Upper lobe of left lung (tissue), 6 donors: ENCODE measurements around the gene FADS2. TPM values are rescaled to one million over a fixed set of nuclear protein-coding genes. Genes with fewer than 3 reads are reported as not detected.

Experiments used
- ATAC-seq, 2 donors: fragments of 200-7000 bp; cut with Tn5 transposase; one replicate each; pipeline ENCODE4 v1.9.1; 2022; ENCODE audit warnings: mild to moderate bottlenecking in 2 of 2, moderate library complexity in 2 of 2; ENCODE audit not compliant: low FRiP score in 2 of 2
- DNase-seq, 2 donors: peaks; one replicate each; pipeline ENCODE4 v3.0.0-alpha.2; 2019 to 2020
- H3K27ac ChIP-seq, 4 donors: fragments of 200-600 bp; sonication (generic); one replicate each; pipeline ENCODE4 v1.5.1; 2016 to 2019
- H3K27me3 ChIP-seq, 4 donors: fragments of 200-600 bp; sonication (generic); one replicate each; pipeline ENCODE4 v1.5.1; 2017 to 2019
- H3K36me3 ChIP-seq, 4 donors: fragments of 200-600 bp; sonication (generic); one replicate each; pipeline ENCODE4 v1.5.1; 2016 to 2019
- H3K4me1 ChIP-seq, 4 donors: fragments of 200-600 bp; sonication (generic); one replicate each; pipeline ENCODE4 v1.5.1; 2018 to 2019
- H3K4me3 ChIP-seq, 4 donors: fragments of 200-600 bp; sonication (generic); one replicate each; pipeline ENCODE4 v1.5.1; 2017 to 2019; ENCODE audit warnings: mild to moderate bottlenecking in 2 of 4, moderate library complexity in 1 of 4
- H3K9me3 ChIP-seq, 4 donors: fragments of 200-600 bp; sonication (generic); one replicate each; pipeline ENCODE4 v1.5.1; 2018 to 2019
- CTCF ChIP-seq, 6 experiments: fragments of 450-650 bp in 4 of 6; fragments of 200-600 bp in 2 of 6; sonication (generic) in 2 of 6; IDR thresholded peaks; one replicate each; pipeline ENCODE4 v1.5.1; 2016 to 2019; ENCODE audit warnings: antibody characterized with exemption in 6 of 6
- EP300 ChIP-seq, 4 donors: sonication (generic); formaldehyde crosslinking; IDR thresholded peaks; one replicate each; pipeline ENCODE4 v1.5.1; 2017; ENCODE audit warnings: antibody characterized with exemption in 4 of 4, control low read depth in 2 of 4
- POLR2A ChIP-seq, 4 donors: fragments of 450-650 bp; IDR thresholded peaks; one replicate each; pipeline ENCODE4 v1.5.1; 2016 to 2017; ENCODE audit warnings: antibody characterized with exemption in 4 of 4, mild to moderate bottlenecking in 2 of 4
- POLR2AphosphoS5 ChIP-seq, 2 donors: sonication (generic); formaldehyde crosslinking; IDR thresholded peaks; one replicate each; pipeline ENCODE4 v1.5.1; 2017; ENCODE audit warnings: antibody characterized with exemption in 2 of 2
- WGBS, 2 donors: methylation state at CpG; one replicate each; pipeline ENCODE4 v1.1.5; 2017 to 2018; 5-methylcytosine and 5-hydroxymethylcytosine counted together
- total RNA-seq, 6 donors: library from RNA; depleted of rRNA in 4 of 6; stranded (reverse); fragments of >200 nt in 4 of 6; gene quantifications; one replicate each; pipeline versions ENCODE4 v1.1.0 to v1.2.1, GENCODE V29; 2016 to 2021
- donor health status: DM: no; HTN: no; CAD: no; lungs with moderate emphysema.
- donor health status: DM: no; HTN: yes; CAD: no; lungs with severe emphysema.

The FADS2 gene
- total RNA-seq, 6 donors from 2014 or later, result 13.5 to 92.5 (median 50.7) TPM

- H3K4me3 ChIP-seq, result no peak overlapping the region
These were observed 82.4 kb downstream of the FADS2 start for GRCh38 chr11:61910187-61911127.

GRCh38 chr11:61911128-61911700 is 83.1 kb downstream of the FADS2 start:
- H3K4me1 ChIP-seq, result peaks cover 4 to 6% (median 5%) of the 10 kb centered on the region in 4 donors
- H3K27me3 ChIP-seq, result no peaks in the 10 kb centered on the region
- WGBS, 2 donors, result 77 to 80% methylated on average over 4 to 7 of the region's 7 CpGs
- ATAC-seq (no peak), DNase-seq (no peak)
- no peaks in the 10 kb centered on the region for H3K9me3 ChIP-seq
- peaks cover 0 to 10% (median 2%) of the 10 kb centered on the region in 4 donors for H3K36me3 ChIP-seq
- H3K27ac ChIP-seq, result no peak overlapping the region
- TF ChIP-seq POLR2A (IDR thresholded peaks at IDR 0.05) (no peak), EP300 (IDR thresholded peaks at IDR 0.05) (no peak), CTCF (IDR thresholded peaks at IDR 0.05) (no peak), POLR2AphosphoS5 (IDR thresholded peaks at IDR 0.05) (no peak)
- no peak overlapping the region for H3K4me3 ChIP-seq

More at GRCh38 chr11:61910187-61911127, 82.4 kb downstream of the FADS2 start:
- Histone ChIP-seq H3K27ac (no peak overlapping the region), H3K27me3 (no peaks in the 10 kb centered on the region), H3K4me1 (peaks cover 4 to 6% (median 5%) of the 10 kb centered on the region in 4 donors), H3K9me3 (no peaks in the 10 kb centered on the region), H3K36me3 (peaks cover 0 to 15% (median 3%) of the 10 kb centered on the region in 4 donors)
- TF ChIP-seq POLR2AphosphoS5 (IDR thresholded peaks at IDR 0.05), result no peak
- TF ChIP-seq POLR2A (IDR thresholded peaks at IDR 0.05), result no peak
- no peak for TF ChIP-seq EP300 (IDR thresholded peaks at IDR 0.05)
- no peak for TF ChIP-seq CTCF (IDR thresholded peaks at IDR 0.05)
- WGBS, 2 donors, result 92 to 96% methylated on average over 10 to 13 of the region's 13 CpGs
- ATAC-seq (peak in 1 of 2 donors; percentile 15), DNase-seq (no peak)

- no peak overlapping the region for H3K27ac ChIP-seq
- H3K27me3 ChIP-seq, result no peaks in the 10 kb centered on the region
- ATAC-seq, result no peak
- peaks cover 0 to 3% (median 0%) of the 10 kb centered on the region in 4 donors for H3K36me3 ChIP-seq
- DNase-seq, result no peak
- H3K4me1 ChIP-seq, result peaks cover 6 to 12% (median 9%) of the 10 kb centered on the region in 4 donors
- H3K9me3 ChIP-seq, result no peaks in the 10 kb centered on the region
- TF ChIP-seq CTCF (IDR thresholded peaks at IDR 0.05) (no peak), POLR2AphosphoS5 (IDR thresholded peaks at IDR 0.05) (no peak), EP300 (IDR thresholded peaks at IDR 0.05) (no peak), POLR2A (IDR thresholded peaks at IDR 0.05) (no peak)
- WGBS, 2 donors, result 73 to 81% methylated on average over 9 to 16 of the region's 17 CpGs
- no peak overlapping the region for H3K4me3 ChIP-seq
These were observed 83.8 kb downstream of the FADS2 start for GRCh38 chr11:61911701-61912529.

GRCh38 chr11:61912530-61912898 is 84.4 kb downstream of the FADS2 start:
- no peak overlapping the region for H3K4me3 ChIP-seq
- H3K36me3 ChIP-seq, result no peaks in the 10 kb centered on the region
- H3K27ac ChIP-seq, result no peak overlapping the region
- WGBS, 2 donors, result 65 to 78% methylated on average over 6 of the region's 6 CpGs
- H3K27me3 ChIP-seq, result peaks cover 0 to 5% (median 0%) of the 10 kb centered on the region in 4 donors
- TF ChIP-seq EP300 (IDR thresholded peaks at IDR 0.05) (no peak), POLR2A (IDR thresholded peaks at IDR 0.05) (no peak), POLR2AphosphoS5 (IDR thresholded peaks at IDR 0.05) (peak; percentile 33 to 46)
- DNase-seq, result peak in 1 of 2 donors; percentile 83
- H3K4me1 ChIP-seq, result peaks cover 7 to 18% (median 13%) of the 10 kb centered on the region in 4 donors
- H3K9me3 ChIP-seq, result no peaks in the 10 kb centered on the region
- ATAC-seq, result peak; percentile 41 to 63
